Breast epithelium (tissue), 4 donors: ENCODE results near the gene PRRX1. TPM values are rescaled to one million over a fixed set of nuclear protein-coding genes. Genes with fewer than 3 reads are reported as not detected.

ENCODE experiments used
- DNase-seq, 2 donors: peaks; one replicate each; pipeline ENCODE4 v3.0.0-alpha.2; 2019; ENCODE audit warnings: low spot score in 2 of 2
- H3K27ac ChIP-seq, 2 donors: fragments of 200-600 bp; sonication (generic) in 1 of 2; one replicate each; pipeline ENCODE4 v1.5.1; 2016 to 2019; ENCODE audit warnings: mild to moderate bottlenecking in 1 of 2
- H3K27me3 ChIP-seq, 2 donors: fragments of 200-600 bp; sonication (generic) in 1 of 2; one replicate each; pipeline versions ENCODE4 v1.5.1 to v1.6.0; 2017 to 2019; ENCODE audit warnings: control low read depth in 1 of 2, mild to moderate bottlenecking in 1 of 2
- H3K36me3 ChIP-seq: fragments of 200-600 bp; one replicate; pipeline ENCODE4 v1.5.1; 2019
- H3K4me1 ChIP-seq, 2 donors: fragments of 200-600 bp; sonication (generic); one replicate each; pipeline ENCODE4 v1.5.1; 2016 to 2019; ENCODE audit warnings: control low read depth in 1 of 2
- H3K4me3 ChIP-seq, 3 donors: fragments of 200-600 bp; sonication (generic); 1 replicate in 2 of 3; 2 replicates in 1 of 3; pipeline ENCODE4 v1.5.1; 2016 to 2019; ENCODE audit warnings: mild to moderate bottlenecking in 3 of 3, moderate library complexity in 2 of 3
- H3K9me3 ChIP-seq, 2 donors: fragments of 200-600 bp; sonication (generic) in 1 of 2; one replicate each; pipeline ENCODE4 v1.5.1; 2016 to 2019; ENCODE audit warnings: control low read depth in 1 of 2
- CTCF ChIP-seq, 3 donors: fragments of 450-650 bp; IDR thresholded peaks; one replicate each; pipeline ENCODE4 v1.5.1; 2016 to 2017; ENCODE audit warnings: antibody characterized with exemption in 3 of 3, mild to moderate bottlenecking in 3 of 3, moderate library complexity in 3 of 3
- POLR2A ChIP-seq: fragments of 450-650 bp; IDR thresholded peaks from one replicate; pipeline ENCODE4 v1.6.1; 2016; ENCODE audit warnings: antibody characterized with exemption, mild to moderate bottlenecking, moderate library complexity
- POLR2AphosphoS5 ChIP-seq, 3 donors: sonication (generic); formaldehyde crosslinking; IDR thresholded peaks; one replicate each; pipeline ENCODE4 v1.6.1; 2017; ENCODE audit warnings: antibody characterized with exemption in 3 of 3
- intact Hi-C: fragments of 100-400 bp; cut with DNase I; formaldehyde crosslinking; loops from one replicate; pipeline ENCODE4 v1.15.1; 2023; ENCODE audit warnings: low total_unique reads
- total RNA-seq, 3 donors: library from RNA; depleted of rRNA; stranded (reverse); fragments of >200 nt; gene quantifications; one replicate each; pipeline ENCODE4 v1.1.0, GENCODE V29; 2016

PRRX1 gene
- total RNA-seq, 3 donors from 2014 or later, result 48.9 to 75.7 (median 73.1) TPM

GRCh38 chr1:170699696-170700095 lies 35.8 kb downstream of the PRRX1 start:
- peak overlapping the region; percentile 63 to 76 for H3K27ac ChIP-seq

GRCh38 chr1:170700842-170701615 lies 37.1 kb downstream of the PRRX1 start:
- intact Hi-C loops, result no loop called here

More at GRCh38 chr1:170699696-170700095, 35.8 kb downstream of the PRRX1 start:
- DNase-seq, result no peak
- Histone ChIP-seq H3K36me3 (no peaks in the 10 kb centered on the region), H3K9me3 (no peaks in the 10 kb centered on the region), H3K27me3 (no peaks in the 10 kb centered on the region), H3K4me1 (peaks cover 0 to 4% of the 10 kb centered on the region in 2 donors), H3K4me3 (no peak overlapping the region)
- TF ChIP-seq CTCF (IDR thresholded peaks at IDR 0.05), result no peak
- no peak for TF ChIP-seq POLR2A
- TF ChIP-seq POLR2AphosphoS5 (IDR thresholded peaks at IDR 0.05), result no peak
- intact Hi-C loops, result no loop called here

GRCh38 chr1:170701962-170702361 lies 38.0 kb downstream of the PRRX1 start:
- Histone ChIP-seq H3K4me1 (peaks cover 0 to 4% of the 10 kb centered on the region in 2 donors), H3K27me3 (no peaks in the 10 kb centered on the region), H3K9me3 (no peaks in the 10 kb centered on the region), H3K4me3 (no peak overlapping the region), H3K27ac (peak overlapping the region in 1 of 2 donors; percentile 52), H3K36me3 (no peaks in the 10 kb centered on the region)
- TF ChIP-seq CTCF (IDR thresholded peaks at IDR 0.05), result no peak
- TF ChIP-seq POLR2A, result no peak
- no peak for TF ChIP-seq POLR2AphosphoS5 (IDR thresholded peaks at IDR 0.05)
- DNase-seq, result no peak
- intact Hi-C loops, result no loop called here

More at GRCh38 chr1:170700842-170701615, 37.1 kb downstream of the PRRX1 start:
- H3K4me1 ChIP-seq, result peaks cover 0 to 4% of the 10 kb centered on the region in 2 donors
- H3K4me3 ChIP-seq, result no peak overlapping the region
- no peak for DNase-seq
- TF ChIP-seq POLR2A, result no peak
- no peak for TF ChIP-seq POLR2AphosphoS5 (IDR thresholded peaks at IDR 0.05)
- no peak for TF ChIP-seq CTCF (IDR thresholded peaks at IDR 0.05)
- peak overlapping the region; percentile 4 to 76 for H3K27ac ChIP-seq
- H3K9me3 ChIP-seq, result no peaks in the 10 kb centered on the region
- H3K36me3 ChIP-seq, result no peaks in the 10 kb centered on the region
- H3K27me3 ChIP-seq, result no peaks in the 10 kb centered on the region

GRCh38 chr1:170703591-170703990 lies 39.7 kb downstream of the PRRX1 start:
- TF ChIP-seq POLR2AphosphoS5 (IDR thresholded peaks at IDR 0.05), result no peak
- no peak for TF ChIP-seq POLR2A
- TF ChIP-seq CTCF (IDR thresholded peaks at IDR 0.05), result no peak
- Histone ChIP-seq H3K27ac (no peak overlapping the region), H3K4me1 (peaks cover 0 to 4% of the 10 kb centered on the region in 2 donors), H3K9me3 (no peaks in the 10 kb centered on the region), H3K27me3 (no peaks in the 10 kb centered on the region), H3K4me3 (no peak overlapping the region), H3K36me3 (no peaks in the 10 kb centered on the region)
- intact Hi-C loops, result no loop called here
- no peak for DNase-seq

GRCh38 chr1:170704256-170704655 lies 40.3 kb downstream of the PRRX1 start:
- Histone ChIP-seq H3K27me3 (no peaks in the 10 kb centered on the region), H3K4me3 (no peak overlapping the region), H3K4me1 (peaks cover 0 to 4% of the 10 kb centered on the region in 2 donors), H3K36me3 (no peaks in the 10 kb centered on the region), H3K27ac (no peak overlapping the region), H3K9me3 (no peaks in the 10 kb centered on the region)
- no peak for TF ChIP-seq POLR2AphosphoS5 (IDR thresholded peaks at IDR 0.05)
- TF ChIP-seq POLR2A, result no peak
- TF ChIP-seq CTCF (IDR thresholded peaks at IDR 0.05), result no peak
- intact Hi-C loops, result no loop called here
- DNase-seq, result no peak
